ENCODE data around the gene LNX2. TPM values are rescaled to one million over a fixed set of nuclear protein-coding genes. Genes with fewer than 3 reads are reported as not detected.

Gene LNX2
- total RNA-seq (10 to 100 TPM; 10.0 to 10.8 TPM), polyA plus RNA-seq (1 to 10 TPM; 2.5 to 3.1 (median 2.8) TPM), total RNA-seq (11.5 to 36.1 (median 14.1) reads per million in 6 experiments)

- Mint-ChIP-seq H3K4me1 (peaks cover 29 to 70% (median 63%) of the 10 kb centered on the region in 4 donors), H3K27me3 (no peaks in the 10 kb centered on the region), H3K4me3 (peak within 1 kb of the TSS; percentile 83 to 97 (median 96)), H3K36me3 (peaks cover 5 to 26% (median 8%) of the 10 kb centered on the region in 3 donors), H3K9me3 (no peaks in the 10 kb centered on the region), H3K27ac (peak within 1 kb of the TSS; percentile 88 to 99 (median 98))
- POLR2A ChIA-PET, result interaction anchor here (0.8 to 4.1 kb wide), 18 partner anchors 8 to 519 kb away, joined by 3 to 106 read pairs (median 4); partner anchors contain the start of genes GTF3A, MTIF3 and RPL21
- DNase-seq (peak; percentile 93 to 97 (median 96)), ATAC-seq (peak; percentile 82 to 85)
Measured at GRCh38 chr13:27620377-27621115, at the start of gene LNX2. LNX2 (minus strand) TSS chr13:27620529; CDS start chr13:27581703, 38,826 bp downstream.

GRCh38 chr13:27667946-27668345 is 47.6 kb upstream of the LNX2 start:
- no peak overlapping the region for H3K4me3 Mint-ChIP-seq
- peaks cover 0 to 17% (median 2%) of the 10 kb centered on the region in 3 donors for H3K36me3 Mint-ChIP-seq
- no peaks in the 10 kb centered on the region for H3K27me3 Mint-ChIP-seq
- DNase-seq, result no peak
- no peak for ATAC-seq
- H3K27ac Mint-ChIP-seq, result peak overlapping the region in 2 of 10 donors; percentile 77
- peaks cover 0 to 10% (median 4%) of the 10 kb centered on the region in 4 donors for H3K4me1 Mint-ChIP-seq
- peaks cover 0 to 3% (median 0%) of the 10 kb centered on the region in 9 donors for H3K9me3 Mint-ChIP-seq
- POLR2A ChIA-PET, result interaction anchor here (0.8 kb wide), 1 partner anchor 9 kb away, joined by 3 read pairs; no protein-coding TSS in a partner anchor

- Mint-ChIP-seq H3K9me3 (no peaks in the 10 kb centered on the region), H3K4me3 (no peak overlapping the region), H3K27ac (peak overlapping the region in 8 of 10 donors; percentile 4 to 64 (median 30)), H3K4me1 (peaks cover 0 to 18% (median 4%) of the 10 kb centered on the region in 4 donors), H3K27me3 (no peaks in the 10 kb centered on the region), H3K36me3 (peaks cover 0 to 17% (median 0%) of the 10 kb centered on the region in 3 donors)
- POLR2A ChIA-PET, result no interaction called here
- DNase-seq, result no peak
- ATAC-seq, result no peak
Measured at GRCh38 chr13:27666951-27667350, 46.6 kb upstream of the LNX2 start.

- POLR2A ChIA-PET, result no interaction called here
- Mint-ChIP-seq H3K27me3 (no peaks in the 10 kb centered on the region), H3K4me1 (peaks cover 0 to 26% (median 5%) of the 10 kb centered on the region in 4 donors), H3K9me3 (no peaks in the 10 kb centered on the region), H3K4me3 (no peak overlapping the region), H3K36me3 (peaks cover 0 to 20% (median 0%) of the 10 kb centered on the region in 3 donors), H3K27ac (peak overlapping the region in 1 of 10 donors; percentile 39)
- ATAC-seq (no peak), DNase-seq (no peak)
Measured at GRCh38 chr13:27665761-27666160, 45.4 kb upstream of the LNX2 start.

GRCh38 chr13:27665333-27665732 is 45.0 kb upstream of the LNX2 start:
- Mint-ChIP-seq H3K4me1 (peaks cover 0 to 30% (median 8%) of the 10 kb centered on the region in 4 donors), H3K27ac (peak overlapping the region in 3 of 10 donors; percentile 25 to 39 (median 27)), H3K36me3 (peaks cover 0 to 23% (median 0%) of the 10 kb centered on the region in 3 donors), H3K9me3 (no peaks in the 10 kb centered on the region), H3K4me3 (no peak overlapping the region), H3K27me3 (no peaks in the 10 kb centered on the region)
- POLR2A ChIA-PET, result no interaction called here
- no peak for ATAC-seq
- DNase-seq, result no peak

GRCh38 chr13:27663947-27664346 is 43.6 kb upstream of the LNX2 start:
- POLR2A ChIA-PET, result no interaction called here
- no peaks in the 10 kb centered on the region for H3K9me3 Mint-ChIP-seq
- peaks cover 0 to 23% (median 0%) of the 10 kb centered on the region in 3 donors for H3K36me3 Mint-ChIP-seq
- no peaks in the 10 kb centered on the region for H3K27me3 Mint-ChIP-seq
- no peak overlapping the region for H3K4me3 Mint-ChIP-seq
- ATAC-seq, result no peak
- no peak for DNase-seq
- H3K4me1 Mint-ChIP-seq, result peaks cover 0 to 36% (median 10%) of the 10 kb centered on the region in 4 donors
- peak overlapping the region in 6 of 10 donors; percentile 30 to 75 (median 51) for H3K27ac Mint-ChIP-seq

- POLR2A ChIA-PET, result no interaction called here
- peaks cover 0 to 26% (median 0%) of the 10 kb centered on the region in 3 donors for H3K36me3 Mint-ChIP-seq
- no peaks in the 10 kb centered on the region for H3K9me3 Mint-ChIP-seq
- H3K4me1 Mint-ChIP-seq, result peaks cover 0 to 37% (median 10%) of the 10 kb centered on the region in 4 donors
- no peak overlapping the region for H3K4me3 Mint-ChIP-seq
- no peak for ATAC-seq
- H3K27me3 Mint-ChIP-seq, result no peaks in the 10 kb centered on the region
- H3K27ac Mint-ChIP-seq, result peak overlapping the region in 5 of 10 donors; percentile 11 to 69 (median 29)
- DNase-seq, result no peak
Measured at GRCh38 chr13:27662738-27663470, 42.6 kb upstream of the LNX2 start.

- H3K4me3 Mint-ChIP-seq, result no peak overlapping the region
- H3K4me1 Mint-ChIP-seq, result peaks cover 2 to 41% (median 12%) of the 10 kb centered on the region in 4 donors
- POLR2A ChIA-PET, result no interaction called here
- peak overlapping the region in 2 of 10 donors; percentile 10 to 14 for H3K27ac Mint-ChIP-seq
- H3K9me3 Mint-ChIP-seq, result no peaks in the 10 kb centered on the region
- peaks cover 0 to 25% (median 4%) of the 10 kb centered on the region in 3 donors for H3K36me3 Mint-ChIP-seq
- DNase-seq (no peak), ATAC-seq (no peak)
- H3K27me3 Mint-ChIP-seq, result no peaks in the 10 kb centered on the region
Measured at GRCh38 chr13:27661017-27661416, 40.7 kb upstream of the LNX2 start.

GRCh38 chr13:27660511-27660910 is 40.2 kb upstream of the LNX2 start:
- POLR2A ChIA-PET, result no interaction called here

GRCh38 chr13:27659145-27659865 is 39.0 kb upstream of the LNX2 start:
- no peak for DNase-seq
- H3K36me3 Mint-ChIP-seq, result peaks cover 0 to 13% (median 4%) of the 10 kb centered on the region in 3 donors
- no peak for ATAC-seq
- peak overlapping the region in 2 of 10 donors; percentile 47 to 58 for H3K27ac Mint-ChIP-seq
- no peaks in the 10 kb centered on the region for H3K9me3 Mint-ChIP-seq
- POLR2A ChIA-PET, result interaction anchor here (0.7 to 1.3 kb wide), 2 partner anchors 9 to 37 kb away, joined by 3 read pairs; partner anchors contain the start of gene POLR1D
- no peaks in the 10 kb centered on the region for H3K27me3 Mint-ChIP-seq
- peaks cover 2 to 50% (median 14%) of the 10 kb centered on the region in 4 donors for H3K4me1 Mint-ChIP-seq
- no peak overlapping the region for H3K4me3 Mint-ChIP-seq

More at GRCh38 chr13:27660511-27660910, 40.2 kb upstream of the LNX2 start:
- DNase-seq, result no peak
- H3K27me3 Mint-ChIP-seq, result no peaks in the 10 kb centered on the region
- no peak overlapping the region for H3K4me3 Mint-ChIP-seq
- H3K4me1 Mint-ChIP-seq, result peaks cover 2 to 45% (median 14%) of the 10 kb centered on the region in 4 donors
- ATAC-seq, result no peak
- no peaks in the 10 kb centered on the region for H3K9me3 Mint-ChIP-seq
- H3K36me3 Mint-ChIP-seq, result peaks cover 0 to 22% (median 4%) of the 10 kb centered on the region in 3 donors
- peak overlapping the region in 1 of 10 donors; percentile 10 for H3K27ac Mint-ChIP-seq

- no peak for DNase-seq
- no peak overlapping the region for H3K4me3 Mint-ChIP-seq
- no peaks in the 10 kb centered on the region for H3K9me3 Mint-ChIP-seq
- POLR2A ChIA-PET, result interaction anchor here (0.7 to 1.3 kb wide), 2 partner anchors 10 to 36 kb away, joined by 3 read pairs; partner anchors contain the start of gene POLR1D
- no peak for ATAC-seq
- H3K27ac Mint-ChIP-seq, result no peak overlapping the region
- H3K4me1 Mint-ChIP-seq, result peaks cover 2 to 46% (median 12%) of the 10 kb centered on the region in 4 donors
- H3K27me3 Mint-ChIP-seq, result no peaks in the 10 kb centered on the region
- peaks cover 0 to 19% (median 10%) of the 10 kb centered on the region in 3 donors for H3K36me3 Mint-ChIP-seq
Measured at GRCh38 chr13:27658546-27658945, 38.2 kb upstream of the LNX2 start.

GRCh38 chr13:27657724-27658123 is 37.4 kb upstream of the LNX2 start:
- H3K4me1 Mint-ChIP-seq, result peaks cover 2 to 40% (median 11%) of the 10 kb centered on the region in 4 donors
- no peak overlapping the region for H3K4me3 Mint-ChIP-seq
- H3K36me3 Mint-ChIP-seq, result peaks cover 0 to 22% (median 10%) of the 10 kb centered on the region in 3 donors
- H3K9me3 Mint-ChIP-seq, result no peaks in the 10 kb centered on the region
- peak overlapping the region in 1 of 10 donors; percentile 34 for H3K27ac Mint-ChIP-seq
- POLR2A ChIA-PET, result no interaction called here
- DNase-seq (no peak), ATAC-seq (no peak)
- no peaks in the 10 kb centered on the region for H3K27me3 Mint-ChIP-seq
